ENCODE measurements around the gene NAV2. TPM values are rescaled to one million over a fixed set of nuclear protein-coding genes. Genes with fewer than 3 reads are reported as not detected.

NAV2 gene
- polyA plus RNA-seq, 3 donors, result not detected

DNA sequence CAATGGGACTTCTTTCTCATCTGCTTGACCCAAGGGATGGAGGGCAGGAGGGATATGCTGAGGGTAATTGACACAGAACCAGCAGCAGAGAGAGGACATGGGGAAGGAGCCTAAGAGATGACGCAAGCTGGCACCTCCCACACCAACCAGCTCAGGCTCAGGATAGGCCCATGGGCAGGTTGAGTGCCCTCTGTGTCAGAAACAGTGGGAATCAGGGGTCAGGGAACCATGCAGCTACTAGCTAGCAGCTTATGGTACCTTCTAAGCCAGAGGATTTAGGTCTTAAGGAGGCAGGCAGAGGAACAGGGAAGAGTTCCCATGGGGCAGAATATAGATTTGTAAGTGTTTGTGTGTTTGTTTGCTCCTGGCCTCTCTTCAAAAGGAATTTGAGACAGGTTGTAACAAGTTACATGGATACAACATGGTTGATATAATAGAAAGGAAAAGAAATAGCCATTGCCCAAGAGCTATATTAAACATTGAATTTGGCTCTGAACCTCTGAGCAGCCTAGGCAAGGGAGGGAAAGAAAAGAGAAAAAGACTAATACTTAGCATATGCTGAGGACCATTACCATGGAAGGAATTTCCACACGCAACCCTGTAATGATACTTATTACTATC, 39.9 kb upstream of the NAV2 start:
- intact Hi-C loops (cut with micrococcal nuclease), result no loop called here
- H3K27me3 ChIP-seq (ENCODE audit: control insufficient read depth in 2 of 2, insufficient read depth in 2 of 2, low read length in 2 of 2), result no peaks in the 10 kb centered on the region
- no peak overlapping the region for H2AFZ ChIP-seq (ENCODE audit: insufficient read depth, low read depth, low read length, poor library complexity, severe bottlenecking)
- H3K4me3 ChIP-seq (replicated peaks in 1 of 3; ENCODE audit: low read depth in 2 of 3, low read length in 3 of 3), result no peak overlapping the region
- peaks cover 15% of the 10 kb centered on the region for H3K4me1 Mint-ChIP-seq
- no peak for DNase-seq
- H3K27ac Mint-ChIP-seq, result no peak overlapping the region
- TF ChIP-seq, protein P1, sequence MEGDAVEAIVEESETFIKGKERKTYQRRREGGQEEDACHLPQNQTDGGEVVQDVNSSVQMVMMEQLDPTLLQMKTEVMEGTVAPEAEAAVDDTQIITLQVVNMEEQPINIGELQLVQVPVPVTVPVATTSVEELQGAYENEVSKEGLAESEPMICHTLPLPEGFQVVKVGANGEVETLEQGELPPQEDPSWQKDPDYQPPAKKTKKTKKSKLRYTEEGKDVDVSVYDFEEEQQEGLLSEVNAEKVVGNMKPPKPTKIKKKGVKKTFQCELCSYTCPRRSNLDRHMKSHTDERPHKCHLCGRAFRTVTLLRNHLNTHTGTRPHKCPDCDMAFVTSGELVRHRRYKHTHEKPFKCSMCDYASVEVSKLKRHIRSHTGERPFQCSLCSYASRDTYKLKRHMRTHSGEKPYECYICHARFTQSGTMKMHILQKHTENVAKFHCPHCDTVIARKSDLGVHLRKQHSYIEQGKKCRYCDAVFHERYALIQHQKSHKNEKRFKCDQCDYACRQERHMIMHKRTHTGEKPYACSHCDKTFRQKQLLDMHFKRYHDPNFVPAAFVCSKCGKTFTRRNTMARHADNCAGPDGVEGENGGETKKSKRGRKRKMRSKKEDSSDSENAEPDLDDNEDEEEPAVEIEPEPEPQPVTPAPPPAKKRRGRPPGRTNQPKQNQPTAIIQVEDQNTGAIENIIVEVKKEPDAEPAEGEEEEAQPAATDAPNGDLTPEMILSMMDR (IDR thresholded peaks at IDR 0.05), result no peak
- WGBS (ENCODE audit: insufficient coverage), result no CpG with 5 or more reads among the region's 2 CpGs
- no peaks in the 10 kb centered on the region for H4K20me1 ChIP-seq (ENCODE audit: insufficient read depth, low read length)
- H3K4me1 ChIP-seq (ENCODE audit: control insufficient read depth in 1 of 2, insufficient read depth in 2 of 2, low read length in 2 of 2), result peaks cover 8 to 13% of the 10 kb centered on the region in 2 donors
- H3K9me3 ChIP-seq (replicated peaks in 1 of 2; ENCODE audit: control insufficient read depth in 1 of 2, insufficient read depth in 1 of 2, low read length in 2 of 2), result no peaks in the 10 kb centered on the region
- H3K27me3 Mint-ChIP-seq (ENCODE audit: low read depth in 3 of 3), result peaks cover 0 to 7% (median 0%) of the 10 kb centered on the region in 3 donors
- no peak overlapping the region for H3K27ac ChIP-seq (ENCODE audit: low read depth in 1 of 2, low read length in 2 of 2)
- H3K36me3 ChIP-seq (replicated peaks in 1 of 2; ENCODE audit: control insufficient read depth in 1 of 2, insufficient read depth in 2 of 2, low read length in 2 of 2), result no peaks in the 10 kb centered on the region
- H3K4me2 ChIP-seq (replicated peaks; ENCODE audit: extremely low read depth, low read length, poor library complexity, severe bottlenecking), result no peak overlapping the region
- H3K9ac ChIP-seq (ENCODE audit: insufficient read depth, low read length, poor library complexity, severe bottlenecking), result no peak overlapping the region
- no peaks in the 10 kb centered on the region for H3K9me3 Mint-ChIP-seq
- H3K36me3 Mint-ChIP-seq, result no peaks in the 10 kb centered on the region
- H3K4me3 Mint-ChIP-seq, result no peak overlapping the region
- no peaks in the 10 kb centered on the region for H3K79me2 ChIP-seq (ENCODE audit: insufficient read depth, low read length)

DNA sequence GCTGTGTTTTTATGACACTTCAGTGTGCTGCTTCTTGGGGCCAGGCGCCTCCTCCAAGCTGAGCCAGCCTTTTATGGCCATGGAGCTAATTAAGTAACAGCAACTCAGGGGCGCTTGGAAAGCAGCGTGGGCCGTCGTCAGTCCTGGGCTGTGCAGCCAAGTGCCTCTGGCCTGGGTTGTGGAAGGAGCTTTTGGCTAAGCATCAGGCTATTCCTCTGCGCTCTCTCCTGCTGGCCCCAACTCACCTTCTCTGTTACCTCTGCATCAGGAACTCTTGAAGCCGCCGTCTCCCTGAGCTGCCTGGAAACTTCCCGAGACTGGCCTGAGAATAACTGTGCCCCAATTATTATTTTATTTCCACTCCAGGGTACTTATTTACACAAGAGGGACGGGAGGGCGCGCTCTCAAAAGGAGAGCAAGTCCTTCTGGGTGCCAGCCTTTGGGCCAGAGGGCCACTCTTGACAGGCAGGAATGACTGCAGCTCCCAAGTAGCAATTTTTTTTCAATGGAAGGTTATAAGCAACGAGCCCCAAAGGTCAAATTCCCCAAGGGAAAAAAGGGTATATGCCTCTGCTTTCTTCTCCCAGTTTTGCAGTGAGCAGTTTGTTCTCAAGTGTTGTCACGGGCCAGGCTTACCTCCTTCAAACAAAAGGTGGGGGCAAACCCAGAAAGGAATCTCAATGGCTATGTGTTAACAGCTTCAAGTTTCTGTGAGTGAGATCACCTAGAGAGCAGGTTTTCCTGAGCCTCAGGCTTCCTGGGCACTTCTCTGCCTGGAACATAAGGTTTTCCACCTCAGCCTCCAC, 38.5 kb upstream of the NAV2 start:
- Histone ChIP-seq H3K27ac (ENCODE audit: low read depth in 1 of 2, low read length in 2 of 2) (no peak overlapping the region), H3K9ac (ENCODE audit: insufficient read depth, low read length, poor library complexity, severe bottlenecking) (no peak overlapping the region), H3K27me3 (ENCODE audit: control insufficient read depth in 2 of 2, insufficient read depth in 2 of 2, low read length in 2 of 2) (no peaks in the 10 kb centered on the region), H3K4me1 (ENCODE audit: control insufficient read depth in 1 of 2, insufficient read depth in 2 of 2, low read length in 2 of 2) (no peaks in the 10 kb centered on the region), H3K36me3 (replicated peaks in 1 of 2; ENCODE audit: control insufficient read depth in 1 of 2, insufficient read depth in 2 of 2, low read length in 2 of 2) (no peaks in the 10 kb centered on the region), H4K20me1 (ENCODE audit: insufficient read depth, low read length) (no peaks in the 10 kb centered on the region), H3K4me2 (replicated peaks; ENCODE audit: extremely low read depth, low read length, poor library complexity, severe bottlenecking) (no peak overlapping the region), H3K79me2 (ENCODE audit: insufficient read depth, low read length) (no peaks in the 10 kb centered on the region), H3K4me3 (replicated peaks in 1 of 3; ENCODE audit: low read depth in 2 of 3, low read length in 3 of 3) (no peak overlapping the region), H2AFZ (ENCODE audit: insufficient read depth, low read depth, low read length, poor library complexity, severe bottlenecking) (no peak overlapping the region), H3K9me3 (replicated peaks in 1 of 2; ENCODE audit: control insufficient read depth in 1 of 2, insufficient read depth in 1 of 2, low read length in 2 of 2) (no peaks in the 10 kb centered on the region)
- TF ChIP-seq, protein P1 (IDR thresholded peaks at IDR 0.05), result no peak
- no peak overlapping the region for H3K4me3 Mint-ChIP-seq
- DNase-seq, result no peak
- intact Hi-C loops (cut with micrococcal nuclease), result no loop called here
- H3K27me3 Mint-ChIP-seq (ENCODE audit: low read depth in 3 of 3), result peaks cover 0 to 7% (median 3%) of the 10 kb centered on the region in 3 donors
- H3K4me1 Mint-ChIP-seq, result peaks cover 15% of the 10 kb centered on the region
- H3K9me3 Mint-ChIP-seq, result no peaks in the 10 kb centered on the region
- H3K27ac Mint-ChIP-seq, result no peak overlapping the region
- 94% methylated on average over 10 of the region's 14 CpGs for WGBS (ENCODE audit: insufficient coverage)
- H3K36me3 Mint-ChIP-seq, result no peaks in the 10 kb centered on the region

Data from CD14-positive monocyte (primary cell).